ENCODE measurements around the gene TBX15. TPM values are rescaled to one million over a fixed set of nuclear protein-coding genes. Genes with fewer than 3 reads are reported as not detected.

TBX15 gene
- total RNA-seq, 1 donor from 2014 or later = 2.9 TPM

DNA sequence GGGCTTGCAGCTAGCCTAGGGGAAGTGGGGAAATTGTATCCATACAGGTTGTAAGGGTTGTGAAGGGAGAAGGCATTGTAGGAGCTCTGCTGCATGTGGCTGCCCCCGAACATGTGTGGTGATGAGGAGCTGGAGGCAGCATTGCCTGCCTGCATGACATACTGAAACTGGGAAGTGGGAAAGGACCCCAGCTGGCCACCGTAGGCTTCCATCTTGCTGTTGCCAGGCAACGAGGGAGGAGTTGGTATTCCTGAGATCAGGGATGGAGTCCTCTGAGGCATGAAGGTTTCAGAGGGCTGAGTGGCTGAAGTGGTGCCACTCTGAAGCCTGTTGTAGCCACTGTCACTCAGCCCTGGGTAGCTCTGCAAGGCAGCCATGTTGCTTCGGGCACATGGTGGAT, 103.2 kb downstream of the TBX15 start:
- H3K4me1 Mint-ChIP-seq = no peaks in the 10 kb centered on the region
- H3K27ac ChIP-seq = no peak overlapping the region
- no peaks in the 10 kb centered on the region for H3K36me3 Mint-ChIP-seq
- DNase-seq (ENCODE audit: low spot score) = no peak
- H3K27me3 ChIP-seq = no peaks in the 10 kb centered on the region
- H3F3A ChIP-seq (ENCODE audit: low read depth) = no peaks in the 10 kb centered on the region
- no peaks in the 10 kb centered on the region for H3K36me3 ChIP-seq
- H3K9ac ChIP-seq = no peak overlapping the region
- H3K4me1 ChIP-seq = peaks cover 5% of the 10 kb centered on the region
- peaks cover 2% of the 10 kb centered on the region for H3K27me3 Mint-ChIP-seq (ENCODE audit: insufficient read depth, low read depth)
- H2AFZ ChIP-seq (replicated peaks) = no peak overlapping the region
- H4K20me1 ChIP-seq (ENCODE audit: low read depth) = no peaks in the 10 kb centered on the region
- no peak overlapping the region for H3K27ac Mint-ChIP-seq
- H3K4me2 ChIP-seq = no peak overlapping the region
- H3K4me3 Mint-ChIP-seq = no peak overlapping the region
- H3K9me3 Mint-ChIP-seq = no peaks in the 10 kb centered on the region
- TF ChIP-seq, protein P1, sequence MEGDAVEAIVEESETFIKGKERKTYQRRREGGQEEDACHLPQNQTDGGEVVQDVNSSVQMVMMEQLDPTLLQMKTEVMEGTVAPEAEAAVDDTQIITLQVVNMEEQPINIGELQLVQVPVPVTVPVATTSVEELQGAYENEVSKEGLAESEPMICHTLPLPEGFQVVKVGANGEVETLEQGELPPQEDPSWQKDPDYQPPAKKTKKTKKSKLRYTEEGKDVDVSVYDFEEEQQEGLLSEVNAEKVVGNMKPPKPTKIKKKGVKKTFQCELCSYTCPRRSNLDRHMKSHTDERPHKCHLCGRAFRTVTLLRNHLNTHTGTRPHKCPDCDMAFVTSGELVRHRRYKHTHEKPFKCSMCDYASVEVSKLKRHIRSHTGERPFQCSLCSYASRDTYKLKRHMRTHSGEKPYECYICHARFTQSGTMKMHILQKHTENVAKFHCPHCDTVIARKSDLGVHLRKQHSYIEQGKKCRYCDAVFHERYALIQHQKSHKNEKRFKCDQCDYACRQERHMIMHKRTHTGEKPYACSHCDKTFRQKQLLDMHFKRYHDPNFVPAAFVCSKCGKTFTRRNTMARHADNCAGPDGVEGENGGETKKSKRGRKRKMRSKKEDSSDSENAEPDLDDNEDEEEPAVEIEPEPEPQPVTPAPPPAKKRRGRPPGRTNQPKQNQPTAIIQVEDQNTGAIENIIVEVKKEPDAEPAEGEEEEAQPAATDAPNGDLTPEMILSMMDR (IDR thresholded peaks at IDR 0.05) = no peak
- TF ChIP-seq EZH2phosphoT487 (IDR thresholded peaks at IDR 0.05) (no peak), EZH2 (IDR thresholded peaks at IDR 0.05) (no peak)
- no peaks in the 10 kb centered on the region for H3K79me2 ChIP-seq (ENCODE audit: low read depth)
- no peaks in the 10 kb centered on the region for H3K9me3 ChIP-seq (ENCODE audit: low read depth)
- H3K4me3 ChIP-seq = no peak overlapping the region

DNA sequence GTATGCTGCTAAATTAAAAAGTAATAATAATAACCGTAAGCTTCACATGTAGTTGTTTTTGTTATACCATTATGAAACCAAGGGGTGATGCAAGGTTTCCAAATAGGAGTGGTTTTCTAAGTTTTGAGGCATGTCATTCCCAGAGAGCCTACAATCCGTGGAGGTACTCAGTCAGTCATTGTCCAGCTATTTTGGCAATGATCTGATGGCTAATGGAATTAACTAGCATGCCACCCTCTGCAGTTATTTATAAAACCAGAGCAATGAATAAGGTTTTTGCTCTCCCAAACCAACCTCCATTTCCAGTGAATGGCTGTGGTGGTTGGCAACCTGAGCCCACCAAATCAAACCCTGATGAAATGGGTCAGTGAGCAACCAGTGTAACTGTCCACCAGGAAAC, 106.4 kb downstream of the TBX15 start:
- no peaks in the 10 kb centered on the region for H3K9me3 ChIP-seq (ENCODE audit: low read depth)
- no peaks in the 10 kb centered on the region for H3K27me3 ChIP-seq
- no peak overlapping the region for H3K4me3 ChIP-seq
- no peak overlapping the region for H3K9ac ChIP-seq
- no peak overlapping the region for H3K4me2 ChIP-seq
- no peaks in the 10 kb centered on the region for H3K36me3 ChIP-seq
- H3K4me1 ChIP-seq = peaks cover 5% of the 10 kb centered on the region
- Mint-ChIP-seq H3K27me3 (ENCODE audit: insufficient read depth, low read depth) (peaks cover 2% of the 10 kb centered on the region), H3K9me3 (no peaks in the 10 kb centered on the region), H3K4me3 (no peak overlapping the region), H3K4me1 (no peaks in the 10 kb centered on the region), H3K36me3 (no peaks in the 10 kb centered on the region), H3K27ac (no peak overlapping the region)
- H2AFZ ChIP-seq (replicated peaks) = no peak overlapping the region
- TF ChIP-seq, protein P1 (IDR thresholded peaks at IDR 0.05) = no peak
- DNase-seq (ENCODE audit: low spot score) = no peak
- no peaks in the 10 kb centered on the region for H3F3A ChIP-seq (ENCODE audit: low read depth)
- H4K20me1 ChIP-seq (ENCODE audit: low read depth) = no peaks in the 10 kb centered on the region
- H3K79me2 ChIP-seq (ENCODE audit: low read depth) = no peaks in the 10 kb centered on the region
- no peak overlapping the region for H3K27ac ChIP-seq

DNA sequence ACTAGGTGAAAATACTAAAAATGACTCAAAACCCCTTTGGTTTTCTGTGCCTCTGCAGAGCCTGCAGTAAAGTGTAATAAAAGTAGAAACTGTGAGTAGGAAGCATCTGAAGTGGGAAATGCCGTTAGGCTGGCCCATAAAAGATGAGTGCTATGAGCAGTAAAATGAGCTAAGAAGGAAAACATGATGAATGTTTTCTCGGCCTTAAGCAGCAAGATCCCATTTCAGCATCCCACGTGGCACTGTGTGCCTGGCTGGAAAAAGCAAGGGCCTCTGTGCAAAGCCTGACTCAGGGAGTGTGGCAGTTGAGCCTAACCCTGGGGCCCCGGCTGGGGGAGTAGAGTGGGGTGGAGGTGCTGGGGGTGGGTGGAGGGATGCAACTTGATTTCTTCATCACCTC, 109.5 kb downstream of the TBX15 start:
- no peak overlapping the region for H3K4me3 ChIP-seq
- H3K79me2 ChIP-seq (ENCODE audit: low read depth) = no peaks in the 10 kb centered on the region
- Mint-ChIP-seq H3K27ac (no peak overlapping the region), H3K4me3 (no peak overlapping the region), H3K9me3 (no peaks in the 10 kb centered on the region), H3K4me1 (no peaks in the 10 kb centered on the region), H3K27me3 (ENCODE audit: insufficient read depth, low read depth) (no peaks in the 10 kb centered on the region), H3K36me3 (no peaks in the 10 kb centered on the region)
- no peaks in the 10 kb centered on the region for H3F3A ChIP-seq (ENCODE audit: low read depth)
- TF ChIP-seq, protein P1 (IDR thresholded peaks at IDR 0.05) = no peak
- TF ChIP-seq EZH2phosphoT487 (IDR thresholded peaks at IDR 0.05) (no peak), EZH2 (IDR thresholded peaks at IDR 0.05) (no peak)
- H3K4me1 ChIP-seq = peaks cover 5% of the 10 kb centered on the region
- H3K36me3 ChIP-seq = no peaks in the 10 kb centered on the region
- no peak overlapping the region for H3K4me2 ChIP-seq
- no peak overlapping the region for H3K9ac ChIP-seq
- no peaks in the 10 kb centered on the region for H3K27me3 ChIP-seq
- no peak overlapping the region for H3K27ac ChIP-seq
- no peak overlapping the region for H2AFZ ChIP-seq (replicated peaks)
- no peak for DNase-seq (ENCODE audit: low spot score)
- no peaks in the 10 kb centered on the region for H3K9me3 ChIP-seq (ENCODE audit: low read depth)
- no peaks in the 10 kb centered on the region for H4K20me1 ChIP-seq (ENCODE audit: low read depth)
